Neural progenitor cell (in vitro differentiated cells): Measurements from ENCODE around the gene UBE4A. TPM values are rescaled to one million over a fixed set of nuclear protein-coding genes. Genes with fewer than 3 reads are reported as not detected.

Source experiments
- DNase-seq: peaks from one replicate; pipeline ENCODE4 v3.0.0-alpha.2; 2016; ENCODE audit warnings: low spot score
- H2AFZ ChIP-seq: fragments of 200-600 bp; sonication (generic); replicated peaks from 2 replicates; pipeline ENCODE4 v1.6.1; 2016; ENCODE audit warnings: antibody characterized with exemption
- H3F3A ChIP-seq: fragments of 200-600 bp; sonication (generic); 2 replicates; pipeline ENCODE4 v1.6.1; 2016; ENCODE audit warnings: antibody characterized with exemption, low read depth
- H3K27ac ChIP-seq: fragments of 200-600 bp; sonication (generic); 2 replicates; pipeline ENCODE4 v1.5.1; 2016; ENCODE audit warnings: mild to moderate bottlenecking
- H3K27me3 ChIP-seq: fragments of 200-600 bp; sonication (generic); 2 replicates; pipeline ENCODE4 v1.6.1; 2016; ENCODE audit warnings: mild to moderate bottlenecking, moderate library complexity
- H3K36me3 ChIP-seq: fragments of 200-600 bp; sonication (generic); 2 replicates; pipeline ENCODE4 v1.5.1; 2016
- H3K4me1 ChIP-seq: fragments of 200-600 bp; sonication (generic); 2 replicates; pipeline ENCODE4 v1.6.1; 2016; ENCODE audit warnings: mixed run types
- H3K4me2 ChIP-seq: fragments of 200-600 bp; sonication (generic); 2 replicates; pipeline ENCODE4 v1.6.1; 2016
- H3K4me3 ChIP-seq: fragments of 200-600 bp; sonication (generic); 2 replicates; pipeline ENCODE4 v1.5.1; 2016
- H3K79me2 ChIP-seq: fragments of 200-600 bp; sonication (generic); 2 replicates; pipeline ENCODE4 v1.6.1; 2016; ENCODE audit warnings: low read depth
- H3K9ac ChIP-seq: fragments of 200-600 bp; sonication (generic); 2 replicates; pipeline ENCODE4 v1.6.1; 2016
- H3K9me3 ChIP-seq: fragments of 200-600 bp; sonication (generic); 2 replicates; pipeline ENCODE4 v1.5.1; 2016; ENCODE audit warnings: low read depth
- H4K20me1 ChIP-seq: fragments of 200-600 bp; sonication (generic); 2 replicates; pipeline ENCODE4 v1.6.1; 2016; ENCODE audit warnings: low read depth
- H3K27ac Mint-ChIP-seq: 3 replicates; pipeline ENCODE4 v1.8.0; 2021; ENCODE audit warnings: mixed read lengths
- H3K27me3 Mint-ChIP-seq: 2 replicates; pipeline ENCODE4 v1.8.0; 2022; ENCODE audit warnings: low read depth, mild to moderate bottlenecking, inconsistent platforms, moderate library complexity, mixed read lengths; ENCODE audit not compliant: insufficient read depth
- H3K36me3 Mint-ChIP-seq: 3 replicates; pipeline ENCODE4 v1.8.0; 2021; ENCODE audit warnings: mixed read lengths
- H3K4me1 Mint-ChIP-seq: 3 replicates; pipeline ENCODE4 v1.8.0; 2021; ENCODE audit warnings: mixed read lengths
- H3K4me3 Mint-ChIP-seq: 3 replicates; pipeline ENCODE4 v1.8.0; 2021; ENCODE audit warnings: mild to moderate bottlenecking, moderate library complexity, mixed read lengths
- H3K9me3 Mint-ChIP-seq: 3 replicates; pipeline ENCODE4 v1.8.0; 2020; ENCODE audit warnings: mixed read lengths
- EZH2 ChIP-seq: fragments of 200-600 bp; sonication (generic); IDR thresholded peaks from 2 replicates; pipeline ENCODE4 v1.6.1; 2017; ENCODE audit warnings: antibody characterized with exemption, mild to moderate bottlenecking, moderate library complexity
- EZH2phosphoT487 ChIP-seq: fragments of 200-600 bp; sonication (generic); IDR thresholded peaks from 2 replicates; pipeline ENCODE4 v1.6.1; 2017; ENCODE audit warnings: antibody characterized with exemption
- total RNA-seq: library from RNA; depleted of rRNA; stranded (reverse); fragments of >200 nt; gene quantifications from 2 replicates; pipeline ENCODE4 v1.2.3, GENCODE V29; 2015; ENCODE audit warnings: low replicate concordance
- TF ChIP-seq, protein P1 (sequence below): fragments of 200-600 bp; sonication (generic); IDR thresholded peaks from 2 replicates; pipeline ENCODE4 v1.5.1; 2017; ENCODE audit warnings: antibody characterized with exemption, mild to moderate bottlenecking

The UBE4A gene
- total RNA-seq, 1 donor from 2014 or later = 45.0 TPM

DNA sequence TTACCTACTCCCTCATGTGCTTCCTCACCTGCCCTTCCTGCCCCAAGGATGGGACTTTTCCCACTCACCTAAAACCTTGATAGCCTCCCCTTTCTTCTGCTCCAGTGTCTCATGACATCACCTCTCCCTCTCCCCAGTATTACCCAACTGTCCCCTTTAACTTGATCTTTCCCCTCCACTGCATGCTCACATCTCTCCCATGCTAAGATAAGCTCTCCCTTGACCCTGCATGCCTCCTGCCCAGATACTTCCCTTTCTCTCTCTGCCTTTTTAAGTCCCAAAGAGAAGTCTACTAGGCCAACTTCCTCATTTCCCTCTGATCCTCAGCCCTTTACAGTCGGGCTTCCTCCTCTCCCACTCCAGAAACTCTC is 40.1 kb upstream of the UBE4A start:
- no peaks in the 10 kb centered on the region for H3K9me3 ChIP-seq
- H2AFZ ChIP-seq = no peak overlapping the region
- H3K27ac Mint-ChIP-seq = no peak overlapping the region
- peaks cover 25% of the 10 kb centered on the region for H3K4me1 Mint-ChIP-seq
- no peak overlapping the region for H3K27ac ChIP-seq
- peaks cover 3% of the 10 kb centered on the region for H3K9me3 Mint-ChIP-seq
- H3K36me3 Mint-ChIP-seq = no peaks in the 10 kb centered on the region
- no peaks in the 10 kb centered on the region for H4K20me1 ChIP-seq
- H3K79me2 ChIP-seq = no peaks in the 10 kb centered on the region
- H3K27me3 ChIP-seq = no peaks in the 10 kb centered on the region
- no peak overlapping the region for H3K4me3 ChIP-seq
- peaks cover 24% of the 10 kb centered on the region for H3F3A ChIP-seq
- peaks cover 24% of the 10 kb centered on the region for H3K4me1 ChIP-seq
- TF ChIP-seq EZH2phosphoT487 (no peak), EZH2 (no peak)
- TF ChIP-seq, protein P1, sequence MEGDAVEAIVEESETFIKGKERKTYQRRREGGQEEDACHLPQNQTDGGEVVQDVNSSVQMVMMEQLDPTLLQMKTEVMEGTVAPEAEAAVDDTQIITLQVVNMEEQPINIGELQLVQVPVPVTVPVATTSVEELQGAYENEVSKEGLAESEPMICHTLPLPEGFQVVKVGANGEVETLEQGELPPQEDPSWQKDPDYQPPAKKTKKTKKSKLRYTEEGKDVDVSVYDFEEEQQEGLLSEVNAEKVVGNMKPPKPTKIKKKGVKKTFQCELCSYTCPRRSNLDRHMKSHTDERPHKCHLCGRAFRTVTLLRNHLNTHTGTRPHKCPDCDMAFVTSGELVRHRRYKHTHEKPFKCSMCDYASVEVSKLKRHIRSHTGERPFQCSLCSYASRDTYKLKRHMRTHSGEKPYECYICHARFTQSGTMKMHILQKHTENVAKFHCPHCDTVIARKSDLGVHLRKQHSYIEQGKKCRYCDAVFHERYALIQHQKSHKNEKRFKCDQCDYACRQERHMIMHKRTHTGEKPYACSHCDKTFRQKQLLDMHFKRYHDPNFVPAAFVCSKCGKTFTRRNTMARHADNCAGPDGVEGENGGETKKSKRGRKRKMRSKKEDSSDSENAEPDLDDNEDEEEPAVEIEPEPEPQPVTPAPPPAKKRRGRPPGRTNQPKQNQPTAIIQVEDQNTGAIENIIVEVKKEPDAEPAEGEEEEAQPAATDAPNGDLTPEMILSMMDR = no peak
- H3K9ac ChIP-seq = no peak overlapping the region
- peaks cover 8% of the 10 kb centered on the region for H3K27me3 Mint-ChIP-seq
- H3K4me3 Mint-ChIP-seq = no peak overlapping the region
- no peak for DNase-seq
- no peak overlapping the region for H3K4me2 ChIP-seq
- no peaks in the 10 kb centered on the region for H3K36me3 ChIP-seq

DNA sequence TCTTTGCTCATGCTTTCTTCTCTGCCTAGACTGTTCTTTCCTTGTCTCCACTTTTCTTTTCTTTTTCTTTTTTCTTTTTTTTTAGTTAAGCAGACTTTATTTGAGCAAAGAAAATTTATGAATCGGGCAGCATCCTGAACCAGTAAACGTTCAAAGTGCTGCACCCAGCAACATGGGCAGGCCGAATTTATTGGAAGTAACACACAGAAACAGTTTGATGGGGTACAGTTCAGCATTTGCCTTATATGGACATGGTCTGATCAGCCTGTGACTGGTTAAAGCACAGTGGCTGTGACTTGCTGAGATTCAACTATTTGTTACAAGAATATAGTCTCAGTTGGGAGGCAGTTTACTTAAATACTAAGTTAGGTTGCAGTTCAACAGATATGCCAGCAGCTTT is 38.9 kb upstream of the UBE4A start:
- no peak overlapping the region for H3K4me3 Mint-ChIP-seq
- peaks cover 4% of the 10 kb centered on the region for H3K27me3 Mint-ChIP-seq
- H3K27ac Mint-ChIP-seq = no peak overlapping the region
- H3K4me1 Mint-ChIP-seq = peaks cover 18% of the 10 kb centered on the region
- Histone ChIP-seq H3K4me2 (no peak overlapping the region), H4K20me1 (no peaks in the 10 kb centered on the region), H3K4me1 (peaks cover 12% of the 10 kb centered on the region), H3K9me3 (no peaks in the 10 kb centered on the region), H3K36me3 (no peaks in the 10 kb centered on the region), H2AFZ (no peak overlapping the region), H3F3A (peaks cover 17% of the 10 kb centered on the region), H3K27ac (no peak overlapping the region), H3K9ac (no peak overlapping the region), H3K27me3 (no peaks in the 10 kb centered on the region), H3K79me2 (no peaks in the 10 kb centered on the region), H3K4me3 (no peak overlapping the region)
- peaks cover 3% of the 10 kb centered on the region for H3K9me3 Mint-ChIP-seq
- no peaks in the 10 kb centered on the region for H3K36me3 Mint-ChIP-seq
- TF ChIP-seq, protein P1 = no peak
- no peak for TF ChIP-seq EZH2phosphoT487
- TF ChIP-seq EZH2 = no peak
- DNase-seq = no peak

- H3F3A ChIP-seq = peaks cover 8% of the 10 kb centered on the region
- H3K4me1 Mint-ChIP-seq = peaks cover 8% of the 10 kb centered on the region
- no peak for DNase-seq
- no peaks in the 10 kb centered on the region for H4K20me1 ChIP-seq
- no peak overlapping the region for H3K4me3 Mint-ChIP-seq
- no peak overlapping the region for H3K9ac ChIP-seq
- H3K79me2 ChIP-seq = no peaks in the 10 kb centered on the region
- no peaks in the 10 kb centered on the region for H3K9me3 ChIP-seq
- no peaks in the 10 kb centered on the region for H3K36me3 Mint-ChIP-seq
- no peak overlapping the region for H3K4me2 ChIP-seq
- H3K4me3 ChIP-seq = no peak overlapping the region
- no peaks in the 10 kb centered on the region for H3K27me3 ChIP-seq
- H3K36me3 ChIP-seq = no peaks in the 10 kb centered on the region
- H3K27ac Mint-ChIP-seq = no peak overlapping the region
- peaks cover 4% of the 10 kb centered on the region for H3K27me3 Mint-ChIP-seq
- no peak for TF ChIP-seq EZH2phosphoT487
- TF ChIP-seq, protein P1 = no peak
- no peak for TF ChIP-seq EZH2
- no peak overlapping the region for H2AFZ ChIP-seq
- H3K4me1 ChIP-seq = peaks cover 5% of the 10 kb centered on the region
- H3K9me3 Mint-ChIP-seq = peaks cover 3% of the 10 kb centered on the region
- H3K27ac ChIP-seq = no peak overlapping the region
Observed at GRCh38 chr11:118321386-118322082, 37.9 kb upstream of the UBE4A start.
